ENCODE results near the gene AP3B1.

AP3B1 gene

DNA sequence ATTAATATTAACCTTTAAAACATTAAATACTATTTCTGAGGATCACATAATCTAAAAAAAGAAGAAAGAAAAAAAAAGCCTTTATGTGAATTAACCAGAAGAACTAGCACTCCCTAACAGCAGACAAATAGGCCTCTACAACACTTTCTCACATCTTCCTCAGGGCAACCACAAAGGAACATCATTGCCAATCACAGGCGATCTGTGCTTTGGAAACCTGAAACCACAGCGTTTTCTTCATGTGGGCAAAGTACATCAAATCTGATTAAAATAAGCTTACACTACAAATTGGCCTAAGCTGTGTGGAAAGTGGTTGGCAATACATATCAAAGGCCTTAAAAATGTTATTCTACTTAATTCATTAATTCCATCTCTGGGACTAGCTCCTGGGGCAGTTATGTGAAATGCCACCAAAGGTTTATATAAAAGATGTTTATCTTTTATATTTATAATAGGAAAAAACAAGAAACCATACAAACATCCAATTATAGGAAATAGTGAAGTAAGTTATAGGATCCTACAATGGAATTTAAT is 333.6 kb downstream of the AP3B1 start:
- no peak for DNase-seq

DNA sequence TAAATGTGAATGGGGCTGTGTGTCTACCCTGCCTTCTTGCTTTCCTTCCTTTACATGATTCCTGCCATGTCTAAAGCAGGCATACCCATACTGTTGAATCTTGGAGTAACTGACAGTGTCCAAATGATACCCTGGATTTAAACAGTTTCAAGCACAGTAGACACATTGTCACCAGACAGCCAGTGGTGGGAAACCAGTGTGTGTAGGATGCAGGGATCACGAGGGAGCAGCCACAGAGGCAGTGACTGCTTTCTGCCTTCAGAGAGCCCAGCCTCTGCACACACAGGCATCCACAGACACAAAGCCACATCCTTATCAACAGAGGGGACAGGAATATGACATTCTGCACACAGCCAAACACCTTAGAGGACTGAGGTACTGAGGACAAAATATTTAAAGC is 334.2 kb downstream of the AP3B1 start:
- DNase-seq = no peak

DNA sequence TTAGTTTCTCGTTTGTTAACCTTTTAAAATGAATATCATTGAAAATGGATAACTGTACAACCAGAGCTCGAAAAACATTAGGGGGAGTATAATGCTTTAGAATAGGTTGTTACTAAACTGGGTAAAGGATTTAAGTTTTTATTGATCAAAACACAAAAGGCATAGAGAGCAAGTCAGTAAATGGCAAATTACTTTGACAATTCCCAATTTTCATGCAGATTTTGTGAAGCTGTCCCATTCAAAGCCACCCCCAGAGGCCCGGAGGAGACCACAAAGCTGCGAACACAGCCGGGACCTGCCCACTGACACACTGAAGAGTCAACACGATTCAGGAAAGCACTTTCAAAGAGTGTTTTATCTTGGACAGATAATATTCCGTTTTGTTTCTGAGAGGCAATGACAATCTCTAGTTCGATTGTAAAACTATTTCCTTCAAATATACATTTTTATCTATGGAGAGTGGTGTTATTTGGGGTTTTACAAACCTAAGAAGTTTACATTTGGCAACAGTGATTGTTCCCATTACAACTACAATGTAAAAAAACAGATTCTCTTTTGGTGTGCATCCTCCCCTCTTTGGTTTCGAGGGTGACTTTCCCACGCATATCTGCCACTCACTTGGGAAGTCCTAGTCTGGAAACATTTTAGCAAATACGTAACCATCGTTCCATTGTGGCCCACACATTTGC is 335.7 kb downstream of the AP3B1 start:
- no peak for DNase-seq

DNA sequence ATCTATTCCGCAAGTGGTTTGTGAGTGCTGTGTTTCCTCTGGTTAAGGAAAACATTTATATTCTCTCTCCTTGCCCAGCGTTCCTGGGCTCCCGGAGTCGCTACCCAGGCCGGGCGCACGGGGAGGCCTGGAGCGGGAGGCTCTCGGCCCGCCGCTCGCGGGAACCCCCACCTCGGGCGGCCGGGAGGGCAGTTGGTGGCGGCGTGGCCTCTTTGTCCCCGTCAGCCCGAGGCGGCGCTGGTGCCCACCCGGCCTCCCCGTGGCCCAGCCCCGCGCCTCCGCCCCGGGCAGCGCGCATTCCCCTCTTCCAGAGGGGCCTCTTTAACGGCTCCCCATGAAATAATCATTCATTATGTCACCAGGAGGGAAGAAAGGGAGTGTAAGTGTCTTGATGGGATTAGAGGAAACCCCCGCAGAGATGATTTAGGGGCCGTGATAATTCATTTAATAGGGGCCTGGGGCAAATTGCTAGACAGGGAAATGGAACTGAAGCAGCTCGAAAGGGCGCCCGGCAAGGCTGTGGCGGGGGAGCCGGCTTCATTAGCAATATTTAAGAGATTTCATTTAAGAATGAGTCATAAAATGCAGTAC is 336.5 kb downstream of the AP3B1 start:
- DNase-seq = peak in 1 of 2 experiments; percentile 7

DNA sequence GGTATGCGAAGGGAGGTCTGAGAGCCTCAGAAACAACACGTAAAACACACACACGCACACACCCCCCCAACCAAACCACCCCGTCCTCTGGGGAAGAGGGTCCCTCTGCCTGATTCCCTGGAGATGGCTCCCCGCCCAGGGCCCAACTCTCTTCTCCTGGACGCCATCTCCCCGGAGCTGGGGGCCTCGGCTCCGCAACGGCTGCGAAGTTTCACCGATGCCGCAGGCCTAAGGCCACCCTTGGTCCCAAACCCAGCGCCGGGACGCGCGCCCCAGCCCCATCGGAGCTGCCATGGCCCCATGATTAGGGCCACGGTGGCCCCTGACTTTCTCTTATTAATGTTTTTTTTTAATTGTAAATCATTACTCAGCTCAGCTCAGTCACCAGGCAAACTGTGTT is 337.0 kb downstream of the AP3B1 start:
- no peak for DNase-seq

DNA sequence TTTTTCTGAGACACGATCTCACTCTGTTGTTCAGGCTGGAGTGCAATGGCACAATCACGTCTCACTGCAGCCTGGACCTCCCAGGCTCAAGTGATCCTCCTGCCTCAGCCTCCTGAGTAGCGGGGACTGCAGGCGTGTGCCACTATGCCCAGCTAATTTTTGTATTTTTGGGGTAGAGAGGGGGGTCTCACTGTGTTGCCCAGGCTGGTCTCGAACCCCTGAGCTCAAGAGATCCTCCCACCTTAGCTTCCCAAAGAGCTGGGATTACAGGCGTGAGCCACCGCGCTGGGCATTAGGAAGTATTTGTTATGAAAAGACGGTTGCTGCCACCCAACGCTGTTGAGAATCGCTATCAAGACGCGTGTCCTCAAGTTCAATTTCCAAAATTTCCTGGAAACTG is 337.4 kb downstream of the AP3B1 start:
- no peak for DNase-seq

DNA sequence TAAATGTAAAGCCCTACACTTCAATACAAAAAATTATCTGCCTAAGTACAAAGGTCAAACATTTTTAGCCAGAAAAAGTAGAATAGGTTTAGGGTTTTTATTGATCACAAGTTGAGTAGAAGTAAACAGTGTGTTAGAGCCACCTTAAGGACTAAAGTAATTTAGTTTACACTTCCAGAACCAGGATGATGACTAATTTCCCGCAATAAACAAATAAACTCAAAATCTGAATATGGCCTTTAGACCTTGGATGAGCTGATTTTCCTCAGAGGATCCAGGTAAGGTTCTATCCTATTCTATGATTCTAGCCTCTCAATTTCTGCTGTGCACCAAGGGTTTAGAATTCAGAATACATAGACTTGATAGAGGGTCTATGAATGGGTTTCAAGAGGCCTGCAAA is 338.9 kb downstream of the AP3B1 start:
- DNase-seq = no peak

DNA sequence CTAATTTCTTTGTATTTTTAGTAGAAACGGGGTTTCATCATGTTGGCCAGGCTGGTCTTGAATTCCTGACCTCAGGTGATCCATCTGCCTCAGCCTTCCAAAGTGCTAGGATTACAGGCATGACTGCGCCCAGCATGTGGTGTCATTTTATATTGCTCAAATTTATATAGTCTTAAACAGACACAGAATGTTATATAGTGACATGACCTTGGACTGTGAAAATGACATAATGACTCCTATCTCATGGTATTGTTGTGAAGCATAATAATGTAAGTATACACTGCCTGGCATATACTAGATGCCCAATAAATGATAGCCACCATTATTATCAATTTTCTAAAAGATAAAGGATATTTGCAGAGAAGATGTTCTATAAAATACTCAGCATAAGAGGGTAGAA is 341.1 kb downstream of the AP3B1 start:
- DNase-seq = no peak

DNA sequence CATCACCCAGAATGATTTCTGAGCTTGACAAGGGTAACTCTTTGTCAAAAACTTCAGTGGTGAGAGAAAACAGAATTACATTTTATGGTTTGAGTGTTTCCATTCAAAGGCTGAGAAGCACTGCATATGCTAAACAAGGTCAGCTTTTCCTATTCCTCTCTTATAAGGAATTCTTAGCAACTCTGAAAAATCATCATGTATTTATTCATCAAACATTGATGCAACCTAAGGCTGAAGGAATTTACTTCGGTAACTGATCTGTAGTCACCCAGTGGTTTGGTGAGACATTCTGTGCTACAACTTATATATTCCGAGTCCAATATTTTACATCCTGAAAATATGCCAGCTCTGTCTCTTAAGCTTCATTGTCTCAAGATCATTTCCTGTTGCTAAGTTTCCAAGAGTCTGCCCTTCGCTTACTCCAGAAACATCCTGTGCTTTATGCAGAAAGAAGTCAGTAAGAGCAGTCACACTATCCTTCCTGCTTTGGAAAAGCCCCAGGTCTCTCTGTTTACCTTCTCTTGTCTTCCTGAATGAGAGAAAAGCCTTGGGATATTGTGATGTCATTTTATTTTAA is 341.8 kb downstream of the AP3B1 start:
- DNase-seq = no peak

Measured in NCI-H2081 (cell line).